ENCODE data around the gene TUBGCP2.

DNA sequence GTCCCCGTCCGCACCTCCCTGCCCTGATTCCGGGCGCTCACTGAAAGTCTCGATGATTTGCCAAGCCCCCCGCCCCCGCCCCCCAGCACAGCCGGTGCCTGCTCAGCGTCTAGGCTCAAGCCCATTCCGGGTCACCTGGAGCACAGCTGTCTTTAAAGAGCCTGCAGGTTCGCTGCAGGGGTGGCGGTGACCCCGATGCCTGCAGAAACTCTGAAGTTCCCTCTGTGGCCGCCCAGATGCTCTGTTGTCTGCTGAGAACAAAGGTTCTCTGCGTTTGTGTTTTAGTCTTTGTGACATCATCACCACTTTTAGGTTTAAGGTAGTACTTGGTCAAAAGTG, 70.2 kb downstream of the TUBGCP2 start:
- TF ChIP-seq POLR2A (IDR thresholded peaks at IDR 0.05) = no peak
- TF ChIP-seq, protein P1, sequence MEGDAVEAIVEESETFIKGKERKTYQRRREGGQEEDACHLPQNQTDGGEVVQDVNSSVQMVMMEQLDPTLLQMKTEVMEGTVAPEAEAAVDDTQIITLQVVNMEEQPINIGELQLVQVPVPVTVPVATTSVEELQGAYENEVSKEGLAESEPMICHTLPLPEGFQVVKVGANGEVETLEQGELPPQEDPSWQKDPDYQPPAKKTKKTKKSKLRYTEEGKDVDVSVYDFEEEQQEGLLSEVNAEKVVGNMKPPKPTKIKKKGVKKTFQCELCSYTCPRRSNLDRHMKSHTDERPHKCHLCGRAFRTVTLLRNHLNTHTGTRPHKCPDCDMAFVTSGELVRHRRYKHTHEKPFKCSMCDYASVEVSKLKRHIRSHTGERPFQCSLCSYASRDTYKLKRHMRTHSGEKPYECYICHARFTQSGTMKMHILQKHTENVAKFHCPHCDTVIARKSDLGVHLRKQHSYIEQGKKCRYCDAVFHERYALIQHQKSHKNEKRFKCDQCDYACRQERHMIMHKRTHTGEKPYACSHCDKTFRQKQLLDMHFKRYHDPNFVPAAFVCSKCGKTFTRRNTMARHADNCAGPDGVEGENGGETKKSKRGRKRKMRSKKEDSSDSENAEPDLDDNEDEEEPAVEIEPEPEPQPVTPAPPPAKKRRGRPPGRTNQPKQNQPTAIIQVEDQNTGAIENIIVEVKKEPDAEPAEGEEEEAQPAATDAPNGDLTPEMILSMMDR (IDR thresholded peaks at IDR 0.05 in 4 of 5, conservative IDR thresholded peaks at IDR 0.05 in 1 of 5) = no peak

Measured in gastrocnemius medialis (tissue), 4 donors.